CD1c-positive myeloid dendritic cell (primary cell): ENCODE results near the gene KCNAB3.

Source experiments
- DNase-seq: peaks from one replicate; pipeline ENCODE4 v3.0.0-alpha.2; 2016; ENCODE audit errors: extremely low spot score

The KCNAB3 gene

GRCh38 chr17:7880076-7880868 lies 49.4 kb downstream of the KCNAB3 start:
- DNase-seq, result no peak

GRCh38 chr17:7878234-7878633 lies 51.4 kb downstream of the KCNAB3 start:
- no peak for DNase-seq

GRCh38 chr17:7875804-7876370 lies 53.8 kb downstream of the KCNAB3 start:
- DNase-seq, result no peak

GRCh38 chr17:7873051-7873450 lies 56.6 kb downstream of the KCNAB3 start:
- no peak for DNase-seq
